ENCODE measurements around the gene IL3RA.

The IL3RA gene

DNA sequence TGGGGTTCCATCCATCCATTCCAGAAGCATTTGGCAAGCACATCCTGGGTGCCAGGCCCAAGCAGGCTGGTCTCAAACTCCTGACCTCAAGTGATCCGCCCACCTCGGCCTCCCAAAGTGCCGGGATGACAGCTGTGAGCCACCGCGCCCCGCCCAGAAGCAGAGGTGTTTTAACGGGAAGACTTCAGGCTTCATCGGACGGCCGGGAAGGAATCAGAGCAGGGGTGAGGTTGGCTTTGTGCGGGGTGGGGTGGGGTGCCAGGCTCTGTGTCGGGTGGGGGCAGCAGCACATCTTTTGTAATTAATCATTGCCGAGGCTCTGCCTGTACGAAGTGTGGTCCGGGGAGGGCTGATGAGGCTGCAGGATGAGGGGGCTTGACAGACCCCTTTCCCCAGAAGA is 60.4 kb downstream of the IL3RA start:
- Histone ChIP-seq H2AK5ac (ENCODE audit: low read length) (no peak overlapping the region), H3K27ac (ENCODE audit: low read depth, low read length) (no peak overlapping the region), H2AFZ (ENCODE audit: insufficient read depth, low read length, poor library complexity) (no peak overlapping the region), H2BK12ac (ENCODE audit: low read length) (no peak overlapping the region), H3K27me3 (ENCODE audit: insufficient read depth, low read length) (no peaks in the 10 kb centered on the region), H2BK120ac (ENCODE audit: insufficient read depth, low read length, poor library complexity) (no peak overlapping the region), H3K9me3 (ENCODE audit: insufficient read depth, low read depth, low read length) (no peaks in the 10 kb centered on the region), H3K36me3 (ENCODE audit: control insufficient read depth in 1 of 2, insufficient read depth in 2 of 2, low read length in 2 of 2) (peaks cover 18 to 27% of the 10 kb centered on the region in 2 experiments), H3K4me2 (ENCODE audit: low read length) (no peak overlapping the region), H4K12ac (ENCODE audit: low read depth, low read length) (no peak overlapping the region), H3K14ac (ENCODE audit: low read length) (no peak overlapping the region), H3K23ac (ENCODE audit: low read length) (no peak overlapping the region), H3K18ac (ENCODE audit: low read length) (no peak overlapping the region), H4K91ac (ENCODE audit: low read depth, low read length) (no peak overlapping the region), H3K79me2 (ENCODE audit: control insufficient read depth, insufficient read depth, low read length, poor library complexity) (peaks cover 5% of the 10 kb centered on the region), H2BK5ac (ENCODE audit: low read depth, low read length, poor library complexity) (no peak overlapping the region), H3K4ac (ENCODE audit: low read depth, low read length) (no peak overlapping the region), H3K79me1 (ENCODE audit: low read length) (peaks cover 8% of the 10 kb centered on the region), H3K4me1 (ENCODE audit: control insufficient read depth in 1 of 2, insufficient read depth in 2 of 2, low read length in 2 of 2) (peaks cover 0 to 4% of the 10 kb centered on the region in 2 experiments), H3K4me3 (ENCODE audit: low read depth, low read length) (no peak overlapping the region), H3K9ac (ENCODE audit: low read length) (no peak overlapping the region), H4K8ac (ENCODE audit: low read depth, low read length) (no peak overlapping the region)
- no peak for DNase-seq
- WGBS (ENCODE audit: extremely low coverage, insufficient coverage, insufficient read length) = no CpG with 5 or more reads among the region's 15 CpGs

DNA sequence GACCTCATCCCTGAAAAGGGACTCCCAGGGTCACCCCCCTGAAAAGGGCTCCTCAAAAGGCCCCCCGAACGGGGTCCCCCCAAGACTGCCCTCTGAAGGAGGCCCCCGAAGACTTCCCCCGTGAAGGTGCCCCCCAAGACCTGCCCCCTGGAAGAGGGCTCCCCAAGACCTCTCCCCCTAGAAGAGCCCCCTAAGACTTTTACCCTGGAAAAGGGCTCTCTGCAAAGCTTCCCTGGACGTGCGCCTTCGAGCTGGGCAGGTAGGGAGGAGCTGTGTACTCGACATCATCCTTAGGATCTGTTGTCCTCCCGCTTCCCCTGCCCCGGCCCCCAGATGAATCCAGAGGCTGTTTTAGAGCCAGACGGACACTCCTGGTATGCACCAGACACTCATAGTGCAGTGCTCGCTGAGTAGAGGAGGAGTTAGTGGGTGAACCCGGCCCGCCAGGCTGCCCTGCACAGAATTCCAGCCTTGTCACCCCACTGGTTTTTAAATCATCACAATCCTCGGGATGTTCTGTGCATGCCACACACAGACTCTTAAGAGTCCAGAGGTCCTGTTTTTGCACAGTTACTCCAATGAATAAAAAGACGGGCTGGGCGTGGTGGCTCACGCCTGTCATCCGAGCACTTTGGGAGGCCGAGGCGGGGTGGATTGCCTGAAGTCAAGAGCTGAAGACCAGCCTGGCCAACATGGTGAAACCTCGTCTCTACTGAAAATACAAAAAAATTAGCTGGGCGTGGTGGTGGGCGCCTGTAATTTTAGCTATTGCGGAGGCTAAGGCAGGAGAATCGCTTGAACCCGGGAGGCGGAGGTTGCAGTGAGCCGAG is 61.1 kb downstream of the IL3RA start:
- H3K18ac ChIP-seq (ENCODE audit: low read length) = no peak overlapping the region
- H4K91ac ChIP-seq (ENCODE audit: low read depth, low read length) = no peak overlapping the region
- no peak overlapping the region for H3K9ac ChIP-seq (ENCODE audit: low read length)
- no peak overlapping the region for H4K12ac ChIP-seq (ENCODE audit: low read depth, low read length)
- H2BK12ac ChIP-seq (ENCODE audit: low read length) = no peak overlapping the region
- no peak overlapping the region for H3K14ac ChIP-seq (ENCODE audit: low read length)
- peaks cover under 1% of the 10 kb centered on the region for H3K79me2 ChIP-seq (ENCODE audit: control insufficient read depth, insufficient read depth, low read length, poor library complexity)
- H3K9me3 ChIP-seq (ENCODE audit: insufficient read depth, low read depth, low read length) = no peaks in the 10 kb centered on the region
- H3K27me3 ChIP-seq (ENCODE audit: insufficient read depth, low read length) = no peaks in the 10 kb centered on the region
- H3K4me3 ChIP-seq (ENCODE audit: low read depth, low read length) = no peak overlapping the region
- DNase-seq = no peak
- no peak overlapping the region for H2AK5ac ChIP-seq (ENCODE audit: low read length)
- H3K4ac ChIP-seq (ENCODE audit: low read depth, low read length) = no peak overlapping the region
- no peak overlapping the region for H2BK120ac ChIP-seq (ENCODE audit: insufficient read depth, low read length, poor library complexity)
- no peak overlapping the region for H2AFZ ChIP-seq (ENCODE audit: insufficient read depth, low read length, poor library complexity)
- H3K79me1 ChIP-seq (ENCODE audit: low read length) = peaks cover 3% of the 10 kb centered on the region
- no peak overlapping the region for H2BK5ac ChIP-seq (ENCODE audit: low read depth, low read length, poor library complexity)
- WGBS (ENCODE audit: extremely low coverage, insufficient coverage, insufficient read length) = no CpG with 5 or more reads among the region's 29 CpGs
- no peak overlapping the region for H3K27ac ChIP-seq (ENCODE audit: low read depth, low read length)
- H3K4me1 ChIP-seq (ENCODE audit: control insufficient read depth in 1 of 2, insufficient read depth in 2 of 2, low read length in 2 of 2) = peaks cover 0 to 4% of the 10 kb centered on the region in 2 experiments
- H3K4me2 ChIP-seq (ENCODE audit: low read length) = no peak overlapping the region
- no peak overlapping the region for H3K23ac ChIP-seq (ENCODE audit: low read length)
- H3K36me3 ChIP-seq (ENCODE audit: control insufficient read depth in 1 of 2, insufficient read depth in 2 of 2, low read length in 2 of 2) = peaks cover 22 to 30% of the 10 kb centered on the region in 2 experiments
- H4K8ac ChIP-seq (ENCODE audit: low read depth, low read length) = no peak overlapping the region

DNA sequence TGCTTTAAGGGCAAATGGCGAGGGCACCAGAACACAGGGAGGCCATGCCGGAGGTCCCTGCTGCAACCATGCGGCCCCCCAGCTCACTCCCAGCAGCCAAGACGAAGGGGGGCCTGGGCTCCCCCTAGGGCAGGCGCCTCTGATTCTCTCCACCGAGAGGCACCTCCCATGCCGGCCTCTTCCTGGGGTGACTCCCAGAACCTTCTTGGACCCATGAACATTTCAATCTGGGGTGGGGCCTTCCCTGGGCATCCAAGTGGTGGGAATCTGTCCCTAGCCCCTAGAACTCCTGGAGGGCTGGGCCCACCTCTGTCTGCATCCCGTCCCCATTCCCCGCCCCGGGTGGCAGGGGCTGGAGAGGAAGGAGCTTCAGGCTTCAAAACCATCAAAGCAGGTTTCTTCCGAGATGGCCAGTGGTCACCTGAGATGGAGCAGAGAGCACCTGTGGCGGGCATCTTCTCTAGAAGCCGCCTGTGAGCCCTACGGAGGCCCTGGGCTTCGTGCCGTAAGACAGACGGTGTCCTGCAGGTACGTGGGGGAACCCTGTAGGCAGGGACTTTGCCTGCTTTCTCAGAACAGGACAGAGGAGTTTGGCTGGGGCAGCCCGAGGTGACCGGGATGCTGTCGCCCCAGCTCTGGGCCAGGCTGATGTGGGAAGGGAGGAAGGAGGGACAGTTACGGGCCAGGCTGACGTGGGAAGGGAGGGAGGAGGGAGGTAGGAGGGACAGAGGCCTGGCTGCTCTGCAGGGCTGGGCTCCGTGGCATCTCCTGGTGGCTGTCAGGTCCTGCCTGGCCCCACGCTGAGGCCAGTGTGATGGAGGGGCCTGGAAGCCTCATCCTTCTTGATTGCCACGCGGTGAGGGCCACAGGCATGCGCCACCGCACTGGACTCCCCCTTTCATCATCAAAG is 62.1 kb downstream of the IL3RA start:
- H3K4ac ChIP-seq (ENCODE audit: low read depth, low read length) = no peak overlapping the region
- H3K4me2 ChIP-seq (ENCODE audit: low read length) = no peak overlapping the region
- H3K27me3 ChIP-seq (ENCODE audit: insufficient read depth, low read length) = no peaks in the 10 kb centered on the region
- no peak overlapping the region for H3K23ac ChIP-seq (ENCODE audit: low read length)
- no peaks in the 10 kb centered on the region for H3K79me1 ChIP-seq (ENCODE audit: low read length)
- no peak overlapping the region for H2BK120ac ChIP-seq (ENCODE audit: insufficient read depth, low read length, poor library complexity)
- no CpG with 5 or more reads among the region's 29 CpGs for WGBS (ENCODE audit: extremely low coverage, insufficient coverage, insufficient read length)
- no peak overlapping the region for H3K4me3 ChIP-seq (ENCODE audit: low read depth, low read length)
- H3K9ac ChIP-seq (ENCODE audit: low read length) = no peak overlapping the region
- peak overlapping the region; percentile 32 for H4K12ac ChIP-seq (ENCODE audit: low read depth, low read length)
- no peak overlapping the region for H3K27ac ChIP-seq (ENCODE audit: low read depth, low read length)
- H3K79me2 ChIP-seq (ENCODE audit: control insufficient read depth, insufficient read depth, low read length, poor library complexity) = no peaks in the 10 kb centered on the region
- H3K18ac ChIP-seq (ENCODE audit: low read length) = peak overlapping the region; percentile 48
- H2BK5ac ChIP-seq (ENCODE audit: low read depth, low read length, poor library complexity) = no peak overlapping the region
- peaks cover 30 to 38% of the 10 kb centered on the region in 2 experiments for H3K36me3 ChIP-seq (ENCODE audit: control insufficient read depth in 1 of 2, insufficient read depth in 2 of 2, low read length in 2 of 2)
- no peak overlapping the region for H2AK5ac ChIP-seq (ENCODE audit: low read length)
- H4K8ac ChIP-seq (ENCODE audit: low read depth, low read length) = no peak overlapping the region
- DNase-seq = no peak
- peaks cover 0 to 4% of the 10 kb centered on the region in 2 experiments for H3K4me1 ChIP-seq (ENCODE audit: control insufficient read depth in 1 of 2, insufficient read depth in 2 of 2, low read length in 2 of 2)
- H3K14ac ChIP-seq (ENCODE audit: low read length) = no peak overlapping the region
- H4K91ac ChIP-seq (ENCODE audit: low read depth, low read length) = peak overlapping the region; percentile 20
- no peaks in the 10 kb centered on the region for H3K9me3 ChIP-seq (ENCODE audit: insufficient read depth, low read depth, low read length)
- no peak overlapping the region for H2AFZ ChIP-seq (ENCODE audit: insufficient read depth, low read length, poor library complexity)
- H2BK12ac ChIP-seq (ENCODE audit: low read length) = no peak overlapping the region

DNA sequence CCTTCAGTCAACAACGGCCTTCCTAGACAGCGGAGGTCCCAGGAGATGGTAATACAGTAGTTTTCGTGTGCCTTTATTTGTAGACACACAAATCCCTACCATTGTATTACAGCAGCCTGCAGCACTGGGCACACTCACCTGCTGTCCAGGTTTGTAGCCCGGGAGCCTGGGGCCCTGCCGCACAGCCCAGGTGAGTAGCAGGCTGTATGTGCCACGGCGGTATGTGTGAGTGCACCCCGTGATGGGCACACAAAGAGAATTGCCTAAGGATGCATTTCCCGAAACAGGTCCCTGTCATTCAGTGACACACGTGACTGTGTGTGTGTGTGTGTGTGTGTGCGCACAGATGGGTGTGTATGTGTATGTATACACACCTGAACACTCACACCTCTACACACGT is 63.5 kb downstream of the IL3RA start:
- no peak overlapping the region for H3K4me3 ChIP-seq (ENCODE audit: low read depth, low read length)
- H2AK5ac ChIP-seq (ENCODE audit: low read length) = no peak overlapping the region
- DNase-seq = no peak
- H3K18ac ChIP-seq (ENCODE audit: low read length) = no peak overlapping the region
- H2BK12ac ChIP-seq (ENCODE audit: low read length) = no peak overlapping the region
- no peak overlapping the region for H4K91ac ChIP-seq (ENCODE audit: low read depth, low read length)
- no peak overlapping the region for H3K27ac ChIP-seq (ENCODE audit: low read depth, low read length)
- H3K79me2 ChIP-seq (ENCODE audit: control insufficient read depth, insufficient read depth, low read length, poor library complexity) = no peaks in the 10 kb centered on the region
- no peaks in the 10 kb centered on the region for H3K4me1 ChIP-seq (ENCODE audit: control insufficient read depth in 1 of 2, insufficient read depth in 2 of 2, low read length in 2 of 2)
- H2AFZ ChIP-seq (ENCODE audit: insufficient read depth, low read length, poor library complexity) = no peak overlapping the region
- no peak overlapping the region for H3K4me2 ChIP-seq (ENCODE audit: low read length)
- H3K9me3 ChIP-seq (ENCODE audit: insufficient read depth, low read depth, low read length) = no peaks in the 10 kb centered on the region
- H4K8ac ChIP-seq (ENCODE audit: low read depth, low read length) = no peak overlapping the region
- H3K4ac ChIP-seq (ENCODE audit: low read depth, low read length) = no peak overlapping the region
- no peak overlapping the region for H3K14ac ChIP-seq (ENCODE audit: low read length)
- H3K23ac ChIP-seq (ENCODE audit: low read length) = no peak overlapping the region
- no peak overlapping the region for H2BK120ac ChIP-seq (ENCODE audit: insufficient read depth, low read length, poor library complexity)
- H2BK5ac ChIP-seq (ENCODE audit: low read depth, low read length, poor library complexity) = no peak overlapping the region
- H3K27me3 ChIP-seq (ENCODE audit: insufficient read depth, low read length) = no peaks in the 10 kb centered on the region
- no peaks in the 10 kb centered on the region for H3K79me1 ChIP-seq (ENCODE audit: low read length)
- H3K9ac ChIP-seq (ENCODE audit: low read length) = no peak overlapping the region
- H4K12ac ChIP-seq (ENCODE audit: low read depth, low read length) = no peak overlapping the region
- no CpG with 5 or more reads among the region's 12 CpGs for WGBS (ENCODE audit: extremely low coverage, insufficient coverage, insufficient read length)
- peaks cover 38 to 43% of the 10 kb centered on the region in 2 experiments for H3K36me3 ChIP-seq (ENCODE audit: control insufficient read depth in 1 of 2, insufficient read depth in 2 of 2, low read length in 2 of 2)
